ENCODE measurements around the gene TSEN54. TPM values are rescaled to one million over a fixed set of nuclear protein-coding genes. Genes with fewer than 3 reads are reported as not detected.

TSEN54 gene
- total and polyA plus RNA-seq, 2 experiments from 2014 or later, result 45.9 to 62.5 TPM

DNA sequence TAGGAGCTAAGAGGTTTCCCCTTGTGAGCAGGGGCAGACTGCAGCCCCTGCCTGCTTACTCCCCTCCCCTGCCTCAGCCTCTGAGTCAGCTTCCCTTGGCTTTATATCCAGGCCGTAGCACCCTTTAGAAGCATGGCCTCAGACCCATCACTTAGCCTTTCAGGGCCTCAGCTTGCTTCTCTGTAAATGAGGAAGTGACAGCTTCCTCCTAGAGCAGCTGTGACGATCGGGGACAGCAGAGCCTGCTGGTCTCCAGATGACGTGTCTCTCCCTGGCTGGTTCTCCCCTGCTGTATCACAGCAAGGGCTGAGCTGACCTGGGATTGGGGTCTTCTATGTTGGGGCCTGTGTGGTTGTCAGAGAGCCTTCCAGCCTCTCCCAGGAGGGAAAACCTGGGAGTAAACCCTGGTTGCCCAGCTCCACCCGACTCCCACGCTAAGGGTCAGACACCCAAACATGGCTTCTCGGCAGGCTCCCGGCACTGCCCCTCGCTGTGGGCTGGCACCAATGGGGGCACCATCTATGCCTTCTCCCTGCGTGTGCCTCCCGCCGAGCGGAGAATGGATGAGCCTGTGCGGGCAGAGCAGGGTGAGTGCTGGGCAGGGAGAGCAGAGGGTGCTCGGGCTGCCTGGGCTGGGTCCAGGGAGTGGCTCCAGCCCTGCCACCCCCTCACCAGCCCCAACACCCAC lies 55.0 kb downstream of the TSEN54 start:
- no peak overlapping the region for H3K27ac Mint-ChIP-seq
- no peaks in the 10 kb centered on the region for H4K20me1 ChIP-seq (replicated peaks; ENCODE audit: insufficient read depth)
- no peaks in the 10 kb centered on the region for H3K27me3 ChIP-seq (ENCODE audit: insufficient read depth)
- TF ChIP-seq, protein P1, sequence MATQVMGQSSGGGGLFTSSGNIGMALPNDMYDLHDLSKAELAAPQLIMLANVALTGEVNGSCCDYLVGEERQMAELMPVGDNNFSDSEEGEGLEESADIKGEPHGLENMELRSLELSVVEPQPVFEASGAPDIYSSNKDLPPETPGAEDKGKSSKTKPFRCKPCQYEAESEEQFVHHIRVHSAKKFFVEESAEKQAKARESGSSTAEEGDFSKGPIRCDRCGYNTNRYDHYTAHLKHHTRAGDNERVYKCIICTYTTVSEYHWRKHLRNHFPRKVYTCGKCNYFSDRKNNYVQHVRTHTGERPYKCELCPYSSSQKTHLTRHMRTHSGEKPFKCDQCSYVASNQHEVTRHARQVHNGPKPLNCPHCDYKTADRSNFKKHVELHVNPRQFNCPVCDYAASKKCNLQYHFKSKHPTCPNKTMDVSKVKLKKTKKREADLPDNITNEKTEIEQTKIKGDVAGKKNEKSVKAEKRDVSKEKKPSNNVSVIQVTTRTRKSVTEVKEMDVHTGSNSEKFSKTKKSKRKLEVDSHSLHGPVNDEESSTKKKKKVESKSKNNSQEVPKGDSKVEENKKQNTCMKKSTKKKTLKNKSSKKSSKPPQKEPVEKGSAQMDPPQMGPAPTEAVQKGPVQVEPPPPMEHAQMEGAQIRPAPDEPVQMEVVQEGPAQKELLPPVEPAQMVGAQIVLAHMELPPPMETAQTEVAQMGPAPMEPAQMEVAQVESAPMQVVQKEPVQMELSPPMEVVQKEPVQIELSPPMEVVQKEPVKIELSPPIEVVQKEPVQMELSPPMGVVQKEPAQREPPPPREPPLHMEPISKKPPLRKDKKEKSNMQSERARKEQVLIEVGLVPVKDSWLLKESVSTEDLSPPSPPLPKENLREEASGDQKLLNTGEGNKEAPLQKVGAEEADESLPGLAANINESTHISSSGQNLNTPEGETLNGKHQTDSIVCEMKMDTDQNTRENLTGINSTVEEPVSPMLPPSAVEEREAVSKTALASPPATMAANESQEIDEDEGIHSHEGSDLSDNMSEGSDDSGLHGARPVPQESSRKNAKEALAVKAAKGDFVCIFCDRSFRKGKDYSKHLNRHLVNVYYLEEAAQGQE (IDR thresholded peaks at IDR 0.05; ENCODE audit: unreplicated experiment), result no peak
- TF ChIP-seq ZNF114 (CRISPR knock-in tag; IDR thresholded peaks at IDR 0.05) (no peak), NANOG (IDR thresholded peaks at IDR 0.05; ENCODE audit: borderline replicate concordance) (no peak), CREB1 (CRISPR knock-in tag; IDR thresholded peaks at IDR 0.05; ENCODE audit: low read depth) (no peak)
- no peak overlapping the region; the same call in 1 of the 2 replicates for H3K27ac ChIP-seq (ENCODE audit: low read depth)
- H3K79me2 ChIP-seq (replicated peaks; ENCODE audit: insufficient read depth), result no peaks in the 10 kb centered on the region
- no peak overlapping the region for H2AFZ ChIP-seq
- peaks cover 1% of the 10 kb centered on the region for H3K27me3 Mint-ChIP-seq (ENCODE audit: insufficient read depth, low read depth, poor library complexity)
- H3K9me2 ChIP-seq (ENCODE audit: insufficient read depth), result no peaks in the 10 kb centered on the region
- H3K4me2 ChIP-seq, result no peak overlapping the region
- no peaks in the 10 kb centered on the region for H3K36me3 ChIP-seq (ENCODE audit: insufficient read depth)
- H3K4me3 Mint-ChIP-seq, result no peak overlapping the region
- H3K9me3 Mint-ChIP-seq, result no peaks in the 10 kb centered on the region
- no peaks in the 10 kb centered on the region for H3F3A ChIP-seq (replicated peaks; ENCODE audit: low read depth)
- no peak overlapping the region for H3K4me3 ChIP-seq
- H3K36me3 Mint-ChIP-seq (ENCODE audit: low read depth), result peaks cover 3% of the 10 kb centered on the region; the same call in 1 of the 3 replicates
- ATAC-seq (no peak), DNase-seq (ENCODE audit: low spot score) (no peak)
- no peaks in the 10 kb centered on the region for H3K4me1 ChIP-seq (ENCODE audit: insufficient read depth)
- no peaks in the 10 kb centered on the region; the same call in 2 of the 3 replicates for H3K4me1 Mint-ChIP-seq

DNA sequence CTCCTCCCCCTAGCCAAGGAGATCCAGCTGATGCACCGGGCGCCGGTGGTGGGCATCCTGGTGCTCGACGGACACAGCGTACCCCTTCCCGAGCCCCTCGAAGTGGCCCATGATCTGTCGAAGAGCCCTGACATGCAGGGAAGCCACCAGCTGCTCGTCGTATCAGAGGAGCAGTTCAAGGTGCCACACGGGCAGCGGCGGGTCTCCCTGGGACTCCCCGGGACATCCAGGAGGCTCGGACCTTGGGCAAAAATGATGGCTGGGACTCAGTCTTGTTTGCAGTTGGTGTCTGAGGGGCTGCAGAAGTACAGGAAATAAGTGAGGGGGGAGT lies 55.5 kb downstream of the TSEN54 start:
- Histone ChIP-seq H2AFZ (no peak overlapping the region), H4K20me1 (replicated peaks; ENCODE audit: insufficient read depth) (no peaks in the 10 kb centered on the region), H3K36me3 (ENCODE audit: insufficient read depth) (no peaks in the 10 kb centered on the region), H3K9me2 (ENCODE audit: insufficient read depth) (no peaks in the 10 kb centered on the region), H3K79me2 (replicated peaks; ENCODE audit: insufficient read depth) (no peaks in the 10 kb centered on the region), H3K27me3 (ENCODE audit: insufficient read depth) (no peaks in the 10 kb centered on the region), H3K27ac (ENCODE audit: low read depth) (no peak overlapping the region), H3K4me1 (ENCODE audit: insufficient read depth) (no peaks in the 10 kb centered on the region), H3K4me3 (no peak overlapping the region), H3F3A (replicated peaks; ENCODE audit: low read depth) (no peaks in the 10 kb centered on the region), H3K4me2 (no peak overlapping the region)
- ATAC-seq (no peak), DNase-seq (ENCODE audit: low spot score) (no peak)
- Mint-ChIP-seq H3K27me3 (ENCODE audit: insufficient read depth, low read depth, poor library complexity) (peaks cover 1% of the 10 kb centered on the region), H3K9me3 (no peaks in the 10 kb centered on the region), H3K4me1 (no peaks in the 10 kb centered on the region; the same call in 2 of the 3 replicates), H3K4me3 (no peak overlapping the region), H3K36me3 (ENCODE audit: low read depth) (peaks cover 3% of the 10 kb centered on the region; the same call in 1 of the 3 replicates), H3K27ac (no peak overlapping the region)
- TF ChIP-seq EZH2 (IDR thresholded peaks at IDR 0.05; ENCODE audit: low read depth, unreplicated experiment), result no peak
- no peak for TF ChIP-seq CREB1 (CRISPR knock-in tag; IDR thresholded peaks at IDR 0.05; ENCODE audit: low read depth)
- no peak for TF ChIP-seq POLR2AphosphoS5 (IDR thresholded peaks at IDR 0.05; ENCODE audit: low read depth)
- no peak for TF ChIP-seq JUNB (IDR thresholded peaks at IDR 0.05; ENCODE audit: unreplicated experiment)
- TF ChIP-seq, protein P1 (IDR thresholded peaks at IDR 0.05; ENCODE audit: unreplicated experiment), result no peak
- TF ChIP-seq ZNF331 (CRISPR knock-in tag; IDR thresholded peaks at IDR 0.05; ENCODE audit: low read depth), result no peak
- TF ChIP-seq, protein P2, sequence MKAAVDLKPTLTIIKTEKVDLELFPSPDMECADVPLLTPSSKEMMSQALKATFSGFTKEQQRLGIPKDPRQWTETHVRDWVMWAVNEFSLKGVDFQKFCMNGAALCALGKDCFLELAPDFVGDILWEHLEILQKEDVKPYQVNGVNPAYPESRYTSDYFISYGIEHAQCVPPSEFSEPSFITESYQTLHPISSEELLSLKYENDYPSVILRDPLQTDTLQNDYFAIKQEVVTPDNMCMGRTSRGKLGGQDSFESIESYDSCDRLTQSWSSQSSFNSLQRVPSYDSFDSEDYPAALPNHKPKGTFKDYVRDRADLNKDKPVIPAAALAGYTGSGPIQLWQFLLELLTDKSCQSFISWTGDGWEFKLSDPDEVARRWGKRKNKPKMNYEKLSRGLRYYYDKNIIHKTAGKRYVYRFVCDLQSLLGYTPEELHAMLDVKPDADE (IDR thresholded peaks at IDR 0.05), result no peak
- no peak for TF ChIP-seq NANOG (IDR thresholded peaks at IDR 0.05; ENCODE audit: borderline replicate concordance)

Measured in GM23338 (cell line).